Measurements from ENCODE around the gene CST2.
"Not testable (repeated sequence)": the region's sequence is repeated elsewhere in the genome, so short reads cannot be mapped to it uniquely, and the experiment has no call there.

- not testable (repeated sequence) for TF ChIP-seq CTCF (conservative IDR thresholded peaks at IDR 0.05); ZFX (IDR thresholded peaks at IDR 0.05)
Observed at GRCh38 chr20:23831961-23832360, 5.4 kb upstream of the CST2 start.

All from C4-2B (cell line).